GM18873 (cell line): ENCODE results near the gene TIMM50.
"Not testable (repeated sequence)": the region's sequence is repeated elsewhere in the genome, so short reads cannot be mapped to it uniquely, and the experiment has no call there.

Experiments
- ATAC-seq: cut with Tn5 transposase; IDR thresholded peaks from one replicate; pipeline ENCODE4 v1.9.1; 2021; ENCODE audit warnings: mild to moderate bottlenecking, moderate library complexity, moderate number of reproducible peaks; ENCODE audit not compliant: unreplicated experiment, low FRiP score

Gene TIMM50

GRCh38 chr19:39480337-39481228 lies at the start of gene TIMM50:
Gene TIMM50, plus strand, starts transcription at chr19:39480838. Its CDS starts 16 bp downstream, at chr19:39480854.
- ATAC-seq = peak; percentile 71

- ATAC-seq = no peak
These were observed 48.0 kb upstream of the TIMM50 start for GRCh38 chr19:39432677-39433025.

GRCh38 chr19:39433480-39434079 lies 47.1 kb upstream of the TIMM50 start:
- ATAC-seq = no peak

DNA sequence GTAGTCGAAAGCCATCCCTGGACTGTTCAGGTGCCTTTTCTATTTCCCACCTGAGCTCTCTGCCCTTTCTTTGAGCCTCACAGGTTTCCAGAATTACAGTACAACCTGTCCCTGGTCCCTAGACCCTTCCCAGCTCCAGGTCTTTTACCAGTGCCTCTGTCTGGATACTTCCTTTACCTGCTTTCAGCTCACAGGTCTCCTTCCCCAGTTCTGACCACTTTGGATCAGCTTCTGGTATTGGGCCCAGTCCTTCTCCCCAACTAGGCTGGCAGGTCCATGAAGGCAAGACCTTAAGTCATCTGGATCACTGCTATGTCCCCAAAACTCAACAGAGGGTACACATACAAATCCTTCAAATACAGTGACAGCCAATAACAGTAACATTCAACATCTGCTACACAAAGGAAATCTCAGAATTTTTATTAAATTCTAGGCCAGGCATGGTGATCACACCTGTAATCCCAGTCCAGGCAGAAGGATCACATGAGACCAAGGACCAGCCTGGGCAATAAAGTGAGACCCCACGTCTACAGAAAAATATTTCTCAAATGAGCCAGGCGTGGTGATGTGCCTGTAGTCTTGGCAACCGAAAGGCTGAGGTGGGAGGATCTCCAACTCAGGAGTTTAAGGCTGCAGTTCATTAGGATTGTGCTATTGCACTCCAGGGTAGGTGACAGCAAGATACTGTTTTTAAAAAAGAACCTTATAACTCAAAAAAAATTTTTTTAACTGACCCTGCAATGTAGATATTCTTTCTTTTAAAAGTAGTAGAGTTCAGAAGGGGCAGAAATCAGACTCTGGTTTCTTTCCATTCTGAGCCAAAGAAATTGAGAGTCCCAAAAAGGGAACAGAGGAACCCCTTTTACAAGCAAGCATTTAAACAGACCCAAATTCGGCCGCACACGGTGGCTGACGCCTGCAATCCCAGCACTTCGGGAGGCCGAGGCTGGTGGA lies 46.2 kb upstream of the TIMM50 start:
- no peak for ATAC-seq

DNA sequence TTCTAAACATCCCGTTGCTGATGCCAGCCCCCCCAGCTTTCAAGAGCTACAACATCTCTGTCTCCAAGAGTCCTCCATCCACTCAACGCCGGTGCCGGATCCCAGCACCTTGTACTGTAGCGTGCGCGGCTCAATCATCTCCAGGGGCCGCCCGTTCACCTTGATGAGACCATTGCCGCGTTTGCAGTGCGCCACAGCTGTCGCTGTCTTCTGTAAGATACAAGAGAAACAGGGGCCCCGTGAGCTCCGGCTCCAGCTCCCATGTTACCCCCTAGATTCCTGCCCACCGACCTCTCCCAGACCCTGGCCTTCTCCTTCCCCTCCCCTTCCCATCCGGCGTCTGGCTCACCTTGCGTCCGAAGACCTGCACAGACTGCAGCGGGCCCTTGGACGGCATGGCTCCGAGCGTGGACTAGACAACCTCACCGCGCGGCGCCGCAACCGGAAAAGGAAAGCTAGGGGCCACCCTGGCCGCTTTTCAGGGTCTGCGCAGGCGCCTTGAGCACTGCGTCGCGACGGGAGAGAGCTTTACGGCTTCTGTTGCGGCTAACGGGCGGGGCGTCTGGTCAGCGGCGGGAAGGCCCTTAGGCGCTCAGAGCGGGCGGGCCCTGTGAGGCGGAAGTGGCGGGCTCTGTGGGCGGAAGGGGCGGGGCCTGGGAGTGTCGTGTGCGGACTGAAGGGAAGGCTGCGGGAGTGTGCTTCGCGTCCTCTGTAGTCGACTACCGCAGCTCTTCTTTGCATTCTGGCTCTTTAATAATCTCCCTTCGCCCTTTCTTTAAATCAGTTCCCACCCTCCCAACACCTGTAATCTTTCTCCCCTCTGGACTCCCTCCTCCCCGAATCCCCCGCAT lies 44.9 kb upstream of the TIMM50 start, which contains the start of gene RPS16:
Gene RPS16 (minus strand): TSS at position 451 of the 851 bp plus-strand sequence. CDS start 54 bp downstream, at position 397.
- ATAC-seq = peak; percentile 66

DNA sequence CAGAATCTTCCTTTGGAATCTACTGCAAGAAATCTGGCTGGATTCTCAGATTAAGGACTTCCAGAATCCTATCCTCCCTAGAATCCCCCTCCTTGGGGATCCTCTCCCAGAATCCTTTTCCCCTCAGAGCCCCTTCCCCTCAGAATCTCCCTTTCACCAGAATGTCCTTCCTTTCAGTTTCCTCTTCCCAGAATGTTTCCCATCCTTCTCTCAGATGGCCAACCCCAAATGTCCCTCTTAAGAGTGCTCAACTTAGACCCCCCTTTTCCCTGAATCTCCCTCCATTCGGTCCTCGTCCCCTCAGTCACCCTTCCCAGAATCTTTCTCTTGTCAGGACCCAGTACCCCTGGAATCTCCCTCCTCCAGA lies 44.3 kb upstream of the TIMM50 start:
- ATAC-seq = no peak

- ATAC-seq = no peak
These were observed 42.2 kb upstream of the TIMM50 start for GRCh38 chr19:39438270-39438934.

GRCh38 chr19:39444598-39445195 lies 35.9 kb upstream of the TIMM50 start:
- no peak for ATAC-seq

DNA sequence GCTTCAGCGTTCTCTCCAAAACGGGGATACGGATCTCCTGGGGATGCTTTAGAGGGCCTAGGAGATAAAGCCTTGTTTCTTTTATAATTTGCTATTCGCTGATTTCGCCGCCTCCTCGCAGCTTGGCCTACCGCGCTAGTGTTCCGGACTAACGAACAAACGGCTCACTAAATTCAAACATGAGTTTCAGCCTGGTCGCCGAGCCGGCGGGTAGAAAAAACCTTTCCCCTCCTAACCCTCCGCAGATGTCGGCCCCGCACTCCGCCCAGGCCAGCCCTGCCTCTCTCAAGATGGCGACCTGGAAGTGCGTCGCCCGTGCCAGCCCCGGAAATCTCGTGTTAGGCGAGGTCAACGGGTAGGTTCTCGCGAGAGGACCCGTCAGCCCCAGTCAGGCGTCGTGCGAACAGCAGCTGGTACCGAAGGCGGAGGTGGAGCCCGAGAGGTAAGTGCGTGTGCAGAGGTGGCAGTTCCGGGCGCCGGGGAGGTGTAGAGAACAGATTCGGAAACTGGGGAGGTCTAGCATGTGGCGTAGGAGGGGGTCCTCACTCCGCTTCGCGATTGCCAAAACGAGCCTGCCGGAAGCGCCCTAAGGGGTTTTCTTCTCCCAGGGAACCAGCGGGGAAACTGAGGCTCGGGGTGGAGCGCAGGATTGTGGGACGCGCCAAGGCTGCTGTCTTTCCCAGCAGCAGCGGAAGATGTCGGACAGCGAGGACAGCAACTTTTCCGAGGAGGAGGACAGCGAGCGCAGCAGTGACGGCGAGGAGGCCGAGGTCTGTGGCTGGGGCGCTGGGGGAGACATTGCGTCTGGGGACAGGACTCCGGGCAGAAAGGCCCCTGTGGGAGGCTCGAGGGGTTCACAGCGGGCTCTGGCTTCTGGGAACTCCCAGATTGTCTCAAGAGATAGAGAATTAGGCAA lies 35.2 kb upstream of the TIMM50 start, which contains the start of gene SUPT5H:
Gene SUPT5H (plus strand): TSS at position 387 of the 916 bp plus-strand sequence. CDS start 309 bp downstream, at position 696.
- ATAC-seq = peak; percentile 75

- ATAC-seq = no peak
These were observed 34.1 kb upstream of the TIMM50 start for GRCh38 chr19:39446365-39447084.

DNA sequence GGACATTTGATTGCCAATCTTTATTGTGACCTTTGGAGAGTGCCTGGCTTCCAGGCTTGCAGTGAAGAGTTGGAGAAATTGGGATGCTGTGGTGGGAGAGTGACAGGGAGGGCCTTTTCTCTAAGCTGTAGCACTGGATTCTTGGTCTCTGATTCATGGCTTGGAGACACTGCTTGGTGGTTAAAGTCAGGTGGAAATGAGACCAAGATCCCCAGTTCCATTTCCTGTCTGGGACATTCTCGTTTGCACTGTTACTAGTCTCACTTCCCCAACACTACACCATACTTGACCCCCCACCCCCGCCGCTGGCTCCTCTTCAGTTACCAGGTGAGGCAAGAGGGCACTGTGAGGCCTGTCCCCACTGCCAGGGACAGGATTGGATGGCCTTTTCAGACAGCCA lies 32.4 kb upstream of the TIMM50 start:
- no peak for ATAC-seq

DNA sequence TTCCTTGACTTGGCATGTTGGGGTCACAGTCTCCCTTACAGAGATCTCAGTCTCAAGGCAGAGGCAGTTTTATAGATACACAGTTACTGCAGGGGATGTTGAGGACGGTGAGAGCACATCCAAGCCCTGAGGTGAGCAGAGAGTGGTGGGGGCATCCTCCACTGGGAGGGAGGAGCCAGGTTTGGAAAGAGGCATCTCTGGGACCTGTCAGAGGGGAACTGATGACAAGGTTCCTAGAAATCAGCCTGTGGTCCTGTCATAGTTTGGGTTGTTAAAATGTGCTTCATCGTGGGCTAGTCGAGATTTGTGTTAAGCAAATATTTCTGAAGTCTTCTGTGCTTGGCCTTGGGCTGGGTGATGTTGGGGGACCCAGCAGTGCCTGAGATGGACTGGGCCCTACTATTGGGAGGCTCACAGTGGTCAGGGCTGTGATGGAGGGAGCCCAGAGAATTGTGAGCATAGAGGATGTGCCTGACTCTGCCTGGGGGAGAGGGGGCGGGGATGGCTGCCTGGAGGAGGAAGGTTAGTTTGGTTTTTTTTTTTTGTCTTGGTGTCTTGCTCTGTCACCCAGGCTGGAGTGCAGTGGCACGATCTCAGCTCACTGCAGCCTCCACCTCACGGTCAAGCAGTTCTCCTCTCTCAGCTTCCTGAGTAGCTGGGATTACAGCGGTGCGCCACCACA lies 31.4 kb upstream of the TIMM50 start:
- no peak for ATAC-seq

GRCh38 chr19:39451257-39451656 lies 29.4 kb upstream of the TIMM50 start:
- ATAC-seq = not testable (repeated sequence)

DNA sequence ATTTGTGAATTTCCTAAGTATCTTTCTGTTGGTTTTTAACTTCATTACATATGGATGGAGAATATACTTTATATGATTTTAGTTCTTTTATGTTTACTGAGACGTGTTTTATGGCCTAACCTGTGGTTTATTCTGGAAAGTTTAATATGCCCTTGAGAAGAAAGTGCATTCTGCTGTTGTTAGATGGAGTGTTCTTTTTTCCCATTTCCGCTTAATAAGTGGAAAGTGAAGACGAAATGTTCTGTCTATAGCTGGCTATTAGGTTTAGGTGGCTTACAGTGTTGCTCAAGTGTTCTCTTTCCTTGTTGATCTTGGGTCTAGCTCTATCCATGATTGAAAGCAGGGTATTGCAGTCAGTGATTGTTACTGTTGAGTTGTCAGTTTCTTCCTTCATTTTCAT lies 17.2 kb upstream of the TIMM50 start:
- ATAC-seq = no peak

- ATAC-seq = no peak
These were observed 14.5 kb upstream of the TIMM50 start for GRCh38 chr19:39465956-39466747.

DNA sequence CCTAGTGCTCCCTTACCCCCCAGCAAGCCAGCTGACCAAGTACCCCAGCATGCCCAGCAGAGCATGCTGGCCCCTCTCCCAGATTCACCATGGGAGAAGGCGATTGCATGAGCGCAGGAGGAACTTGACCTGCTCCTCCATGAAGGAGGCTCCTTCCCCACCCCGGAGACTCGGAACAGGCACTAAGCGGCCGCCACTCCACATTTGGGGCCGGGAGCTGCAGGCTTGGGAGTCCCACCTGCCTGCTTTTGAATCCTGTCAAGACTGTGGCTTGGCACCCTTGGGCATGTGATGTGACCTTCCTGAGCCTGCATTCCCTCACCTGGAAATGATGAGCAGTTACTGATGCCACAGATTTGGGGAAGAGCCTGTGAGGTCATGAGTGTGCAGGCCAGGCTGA lies 12.7 kb upstream of the TIMM50 start:
- no peak for ATAC-seq
